Hepatocyte (in vitro differentiated cells): Measurements from ENCODE around the gene SYNDIG1. TPM values are rescaled to one million over a fixed set of nuclear protein-coding genes. Genes with fewer than 3 reads are reported as not detected.

Experiments used
- DNase-seq: peaks from one replicate; pipeline ENCODE4 v3.0.0-alpha.2; 2016; ENCODE audit warnings: low spot score
- H2AFZ ChIP-seq: fragments of 200-600 bp; sonication (generic); 2 replicates; pipeline ENCODE4 v1.6.0; 2016; ENCODE audit warnings: antibody characterized with exemption, mild to moderate bottlenecking
- H3K27ac ChIP-seq: fragments of 200-600 bp; sonication (generic); 2 replicates; pipeline ENCODE4 v1.5.1; 2016; ENCODE audit warnings: mild to moderate bottlenecking
- H3K27me3 ChIP-seq: fragments of 200-600 bp; sonication (generic); 2 replicates; pipeline ENCODE4 v1.6.1; 2016
- H3K36me3 ChIP-seq: fragments of 200-600 bp; sonication (generic); replicated peaks from 2 replicates; pipeline ENCODE4 v1.5.1; 2016; ENCODE audit warnings: low read depth; ENCODE audit not compliant: insufficient read depth
- H3K4me1 ChIP-seq: fragments of 200-600 bp; sonication (generic); 2 replicates; pipeline ENCODE4 v1.5.1; 2016; ENCODE audit warnings: mild to moderate bottlenecking, moderate library complexity; ENCODE audit not compliant: insufficient read depth
- H3K4me2 ChIP-seq: fragments of 200-600 bp; sonication (generic); 2 replicates; pipeline ENCODE4 v1.6.0; 2016
- H3K4me3 ChIP-seq: fragments of 200-600 bp; sonication (generic); 2 replicates; pipeline ENCODE4 v1.5.1; 2016; ENCODE audit warnings: mild to moderate bottlenecking
- H3K79me2 ChIP-seq: fragments of 200-600 bp; sonication (generic); 2 replicates; pipeline ENCODE4 v1.6.0; 2017; ENCODE audit warnings: mild to moderate bottlenecking
- H3K9me2 ChIP-seq: fragments of 200-600 bp; sonication (generic); replicated peaks from 2 replicates; pipeline ENCODE4 v1.6.0; 2017; ENCODE audit warnings: mild to moderate bottlenecking; ENCODE audit not compliant: insufficient read depth
- H3K9me3 ChIP-seq: fragments of 200-600 bp; sonication (generic); 2 replicates; pipeline ENCODE4 v1.5.1; 2016; ENCODE audit warnings: low read depth, mild to moderate bottlenecking
- H4K20me1 ChIP-seq: fragments of 200-600 bp; sonication (generic); 2 replicates; pipeline ENCODE4 v1.6.0; 2016; ENCODE audit warnings: mild to moderate bottlenecking; ENCODE audit not compliant: insufficient read depth, poor library complexity, severe bottlenecking
- EZH2 ChIP-seq: fragments of 200-600 bp; sonication (generic); IDR thresholded peaks from 2 replicates; pipeline ENCODE4 v1.6.1; 2016; ENCODE audit warnings: antibody characterized with exemption, mild to moderate bottlenecking, borderline replicate concordance
- EZH2phosphoT487 ChIP-seq: fragments of 200-600 bp; sonication (generic); IDR thresholded peaks from one replicate; pipeline ENCODE4 v1.6.1; 2018; ENCODE audit warnings: antibody characterized with exemption, mild to moderate bottlenecking, low read depth, moderate library complexity; ENCODE audit not compliant: unreplicated experiment, severe bottlenecking
- WGBS: methylation state at CpG from one replicate; pipeline ENCODE4 v1.1.6; 2016; ENCODE audit warnings: low lambda C conversion rate; ENCODE audit errors: missing lambda C conversion rate; 5-methylcytosine and 5-hydroxymethylcytosine counted together
- polyA plus RNA-seq: library from polyadenylated mRNA; unstranded; fragments of >200 nt; fragmentation: Nextera tagmentation; extraction: Ambion mirVana; gene quantifications from 2 replicates; pipeline ENCODE4 v1.2.1, GENCODE V29; 2016
- total RNA-seq: library from RNA; depleted of rRNA; stranded (reverse); fragments of >200 nt; gene quantifications from 2 replicates; pipeline ENCODE4 v1.2.3, GENCODE V29; 2014
- TF ChIP-seq, protein P1 (sequence below): fragments of 200-600 bp; sonication (generic); IDR thresholded peaks from 2 replicates; pipeline ENCODE4 v1.5.1; 2016; ENCODE audit warnings: antibody characterized with exemption, mild to moderate bottlenecking; ENCODE audit not compliant: poor library complexity

SYNDIG1 gene
- total and polyA plus RNA-seq, 2 experiments from 2014 or later: 1.5 to 2.3 TPM

GRCh38 chr20:24545168-24545567 lies 75.7 kb downstream of the SYNDIG1 start:
- Histone ChIP-seq H3K36me3 (no peaks in the 10 kb centered on the region), H3K27ac (no peak overlapping the region), H3K4me3 (no peak overlapping the region), H3K27me3 (no peaks in the 10 kb centered on the region), H3K4me2 (no peak overlapping the region), H3K79me2 (no peaks in the 10 kb centered on the region), H3K9me2 (no peaks in the 10 kb centered on the region), H3K9me3 (no peaks in the 10 kb centered on the region), H4K20me1 (no peaks in the 10 kb centered on the region), H3K4me1 (no peaks in the 10 kb centered on the region), H2AFZ (no peak overlapping the region)
- TF ChIP-seq EZH2phosphoT487 (no peak), EZH2 (no peak)
- TF ChIP-seq, protein P1, sequence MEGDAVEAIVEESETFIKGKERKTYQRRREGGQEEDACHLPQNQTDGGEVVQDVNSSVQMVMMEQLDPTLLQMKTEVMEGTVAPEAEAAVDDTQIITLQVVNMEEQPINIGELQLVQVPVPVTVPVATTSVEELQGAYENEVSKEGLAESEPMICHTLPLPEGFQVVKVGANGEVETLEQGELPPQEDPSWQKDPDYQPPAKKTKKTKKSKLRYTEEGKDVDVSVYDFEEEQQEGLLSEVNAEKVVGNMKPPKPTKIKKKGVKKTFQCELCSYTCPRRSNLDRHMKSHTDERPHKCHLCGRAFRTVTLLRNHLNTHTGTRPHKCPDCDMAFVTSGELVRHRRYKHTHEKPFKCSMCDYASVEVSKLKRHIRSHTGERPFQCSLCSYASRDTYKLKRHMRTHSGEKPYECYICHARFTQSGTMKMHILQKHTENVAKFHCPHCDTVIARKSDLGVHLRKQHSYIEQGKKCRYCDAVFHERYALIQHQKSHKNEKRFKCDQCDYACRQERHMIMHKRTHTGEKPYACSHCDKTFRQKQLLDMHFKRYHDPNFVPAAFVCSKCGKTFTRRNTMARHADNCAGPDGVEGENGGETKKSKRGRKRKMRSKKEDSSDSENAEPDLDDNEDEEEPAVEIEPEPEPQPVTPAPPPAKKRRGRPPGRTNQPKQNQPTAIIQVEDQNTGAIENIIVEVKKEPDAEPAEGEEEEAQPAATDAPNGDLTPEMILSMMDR: no peak
- no peak for DNase-seq
- 94% methylated on average over 11 of the region's 11 CpGs for whole genome bisulfite sequencing

GRCh38 chr20:24546232-24546892 lies 76.9 kb downstream of the SYNDIG1 start:
- no peak overlapping the region for H3K27ac ChIP-seq
- H4K20me1 ChIP-seq: no peaks in the 10 kb centered on the region
- no peaks in the 10 kb centered on the region for H3K4me1 ChIP-seq
- H3K4me3 ChIP-seq: no peak overlapping the region
- H3K79me2 ChIP-seq: no peaks in the 10 kb centered on the region
- no peak for TF ChIP-seq EZH2
- TF ChIP-seq, protein P1: no peak
- H3K27me3 ChIP-seq: no peaks in the 10 kb centered on the region
- DNase-seq: no peak
- H3K36me3 ChIP-seq: no peaks in the 10 kb centered on the region
- 92% methylated on average over 2 of the region's 2 CpGs for WGBS
- no peaks in the 10 kb centered on the region for H3K9me2 ChIP-seq
- H3K9me3 ChIP-seq: no peaks in the 10 kb centered on the region
- H2AFZ ChIP-seq: no peak overlapping the region
- no peak overlapping the region for H3K4me2 ChIP-seq

- Histone ChIP-seq H3K27me3 (no peaks in the 10 kb centered on the region), H3K4me1 (no peaks in the 10 kb centered on the region), H3K9me3 (no peaks in the 10 kb centered on the region), H2AFZ (no peak overlapping the region), H3K79me2 (no peaks in the 10 kb centered on the region), H3K36me3 (no peaks in the 10 kb centered on the region), H3K4me2 (no peak overlapping the region), H3K27ac (no peak overlapping the region), H3K9me2 (no peaks in the 10 kb centered on the region), H4K20me1 (no peaks in the 10 kb centered on the region), H3K4me3 (no peak overlapping the region)
- 84% methylated on average over 10 of the region's 10 CpGs for WGBS
- TF ChIP-seq, protein P1: no peak
- TF ChIP-seq EZH2phosphoT487: no peak
- TF ChIP-seq EZH2: no peak
- DNase-seq: no peak
Measured at GRCh38 chr20:24547967-24548366, 78.5 kb downstream of the SYNDIG1 start.
